BJ (cell line): ENCODE data around the gene IBA57. TPM values are rescaled to one million over a fixed set of nuclear protein-coding genes. Genes with fewer than 3 reads are reported as not detected.

Experiments
- CTCF ChIA-PET: fragments of 350-600 bp; formaldehyde crosslinking; extraction: SDS; loops from one replicate; lab custom pipeline; 2021; ENCODE audit warnings: antibody characterized with exemption, inconsistent platforms; lab: Yijun Ruan, JAX
- POLR2A ChIA-PET: fragments of 300-600 bp; sonication (Branson Sonifier 250); formaldehyde crosslinking; extraction: SDS; loops from one replicate; lab custom pipeline; 2021; ENCODE audit warnings: antibody characterized with exemption; lab: Charles Lee
- DNase-seq: peaks from one replicate; pipeline ENCODE4 v3.0.0-alpha.2; 2011; ENCODE audit warnings: low read depth
- H3K27me3 ChIP-seq: 2 replicates; pipeline ENCODE4 v1.6.0; 2011; ENCODE audit warnings: low read length; ENCODE audit not compliant: control insufficient read depth, insufficient read depth
- H3K36me3 ChIP-seq: 2 replicates; pipeline ENCODE4 v1.5.1; 2011; ENCODE audit warnings: low read length; ENCODE audit not compliant: control insufficient read depth, insufficient read depth
- H3K4me3 ChIP-seq: 2 replicates; pipeline ENCODE4 v1.5.1; 2011; ENCODE audit warnings: low read depth, mild to moderate bottlenecking, control low read depth, low read length
- CTCF ChIP-seq: IDR thresholded peaks from 2 replicates; pipeline ENCODE4 v1.5.1; 2011; ENCODE audit warnings: low read depth, mild to moderate bottlenecking, control low read depth, inconsistent platforms, low read length, moderate library complexity; ENCODE audit not compliant: insufficient read depth
- polyA plus RNA-seq: library from polyadenylated mRNA; depleted of rRNA; stranded (reverse); fragments of >200 nt; gene quantifications from 2 replicates; pipeline ENCODE4 v1.2.3, GENCODE V29; 2011

IBA57 gene
- polyA plus RNA-seq, 1 experiment: 2.8 TPM

GRCh38 chr1:228122921-228123441 is 42.6 kb upstream of the IBA57 start:
- POLR2A ChIA-PET: no interaction called here

GRCh38 chr1:228123505-228123904 is 42.1 kb upstream of the IBA57 start:
- POLR2A ChIA-PET: no interaction called here
- CTCF ChIA-PET: interaction anchor here (2.2 to 6.7 kb wide), 2 partner anchors 8 to 14 kb away, joined by 6 to 42 read pairs; no protein-coding TSS in a partner anchor
- DNase-seq: no peak
- Histone ChIP-seq H3K36me3 (no peaks in the 10 kb centered on the region), H3K27me3 (peaks cover 4% of the 10 kb centered on the region; the same call in 1 of the 2 replicates), H3K4me3 (no peak overlapping the region)
- no peak for TF ChIP-seq CTCF

More at GRCh38 chr1:228122921-228123441, 42.6 kb upstream of the IBA57 start:
- Histone ChIP-seq H3K4me3 (no peak overlapping the region), H3K36me3 (no peaks in the 10 kb centered on the region), H3K27me3 (peaks cover 4% of the 10 kb centered on the region; the same call in 1 of the 2 replicates)
- CTCF ChIA-PET: interaction anchor here (0.9 to 6.7 kb wide), 3 partner anchors 8 to 13 kb away, joined by 3 to 42 read pairs (median 6); no protein-coding TSS in a partner anchor
- TF ChIP-seq CTCF: no peak
- no peak for DNase-seq

- POLR2A ChIA-PET: no interaction called here
- H3K36me3 ChIP-seq: no peaks in the 10 kb centered on the region
- peaks cover 4% of the 10 kb centered on the region; the same call in 1 of the 2 replicates for H3K27me3 ChIP-seq
- no peak overlapping the region for H3K4me3 ChIP-seq
- CTCF ChIA-PET: no interaction called here
- no peak for TF ChIP-seq CTCF
- no peak for DNase-seq
These were observed 40.4 kb upstream of the IBA57 start for GRCh38 chr1:228125185-228125584.

- POLR2A ChIA-PET: no interaction called here
- no peak for DNase-seq
- TF ChIP-seq CTCF: no peak
- Histone ChIP-seq H3K4me3 (no peak overlapping the region), H3K27me3 (peaks cover 12% of the 10 kb centered on the region), H3K36me3 (no peaks in the 10 kb centered on the region)
- CTCF ChIA-PET: interaction anchor here (1.0 to 5.0 kb wide), 6 partner anchors 11 to 385 kb away, joined by 3 to 42 read pairs (median 6); partner anchors contain the start of gene IBA57
These were observed 33.8 kb upstream of the IBA57 start for GRCh38 chr1:228131766-228132165.

- ChIA-PET POLR2A (no interaction called here), CTCF (interaction anchor here (1.0 to 1.7 kb wide), 4 partner anchors 8 to 259 kb away, joined by 3 to 4 read pairs (median 3); partner anchors contain the start of gene IBA57)
- no peak for TF ChIP-seq CTCF
- no peak for DNase-seq
- H3K36me3 ChIP-seq: no peaks in the 10 kb centered on the region
- peaks cover 14% of the 10 kb centered on the region for H3K27me3 ChIP-seq
- no peak overlapping the region for H3K4me3 ChIP-seq
These were observed 31.0 kb upstream of the IBA57 start for GRCh38 chr1:228134591-228134990.
